H1 (cell line): ENCODE results near the gene MROH7. TPM values are rescaled to one million over a fixed set of nuclear protein-coding genes. Genes with fewer than 3 reads are reported as not detected.

Source experiments
- CTCF ChIA-PET: fragments of 300-600 bp; sonication (Branson Sonifier 250); formaldehyde crosslinking; loops from one replicate; lab custom pipeline; 2021; ENCODE audit not compliant: partially characterized antibody; lab: Charles Lee
- POLR2A ChIA-PET: fragments of 300-600 bp; sonication (Branson Sonifier 250); formaldehyde crosslinking; loops from one replicate; lab custom pipeline; 2021; ENCODE audit warnings: inconsistent platforms; ENCODE audit not compliant: partially characterized antibody; lab: Charles Lee
- DNase-seq, 2 experiments: peaks; one replicate each; pipeline versions ENCODE4 v3.0.0 to v3.0.0-alpha.2; 2010 to 2022; ENCODE audit warnings: low spot score in 2 of 2, low read depth in 1 of 2, mixed read lengths in 1 of 2
- FAIRE-seq: peaks from 2 replicates; lab custom pipeline; 2011; peaks lifted over from hg19 to GRCh38; lab: Jason Lieb, UNC
- H2AFZ ChIP-seq: 2 replicates; pipeline ENCODE4 v1.8.1; 2012; ENCODE audit warnings: low read length, inconsistent platforms
- H2AK5ac ChIP-seq: 2 replicates; pipeline ENCODE4 v1.6.1; 2013; ENCODE audit warnings: low read depth, low read length
- H2BK120ac ChIP-seq: replicated peaks from 2 replicates; pipeline ENCODE3; 2013; ENCODE audit warnings: low read depth, low read length, inconsistent platforms
- H2BK12ac ChIP-seq: 2 replicates; pipeline ENCODE4 v1.6.1; 2013; ENCODE audit warnings: low read depth, low read length
- H2BK15ac ChIP-seq: 2 replicates; pipeline ENCODE4 v1.6.1; 2013; ENCODE audit warnings: low read length
- H2BK20ac ChIP-seq: 2 replicates; pipeline ENCODE4 v1.6.1; 2013; ENCODE audit warnings: low read length
- H2BK5ac ChIP-seq: 2 replicates; pipeline ENCODE4 v1.6.1; 2013; ENCODE audit warnings: low read depth, low read length
- H3K14ac ChIP-seq: 2 replicates; pipeline ENCODE4 v1.6.1; 2013; ENCODE audit warnings: inconsistent platforms; ENCODE audit not compliant: insufficient read length
- H3K18ac ChIP-seq: 2 replicates; pipeline ENCODE4 v1.6.1; 2013; ENCODE audit warnings: low read length; ENCODE audit errors: extremely low read depth
- H3K23ac ChIP-seq: 2 replicates; pipeline ENCODE4 v1.6.1; 2013; ENCODE audit warnings: inconsistent platforms; ENCODE audit not compliant: insufficient read length
- H3K23me2 ChIP-seq: 2 replicates; pipeline ENCODE4 v1.6.1; 2013; ENCODE audit warnings: low read depth, low read length
- H3K27ac ChIP-seq: 2 replicates; pipeline ENCODE4 v1.6.1; 2011; ENCODE audit warnings: low read depth, low read length, inconsistent platforms
- H3K27me3 ChIP-seq, 4 experiments: replicated peaks in 1 of 4; 1 replicate in 1 of 4; 2 replicates in 3 of 4; pipeline versions ENCODE4 v1.6.1 to v1.8.1; 2011 to 2013; ENCODE audit warnings: low read length in 3 of 4, mild to moderate bottlenecking in 3 of 4, inconsistent platforms in 2 of 4, mixed read lengths in 2 of 4, moderate library complexity in 1 of 4; ENCODE audit not compliant: control insufficient read depth in 3 of 4, insufficient read depth in 3 of 4; ENCODE audit errors: extremely low read depth in 1 of 4
- H3K36me3 ChIP-seq, 4 experiments: 2 replicates each; pipeline versions ENCODE4 v1.6.1 to v1.8.1; 2011 to 2013; ENCODE audit warnings: mild to moderate bottlenecking in 4 of 4, low read length in 3 of 4, moderate library complexity in 2 of 4, control low read depth in 1 of 4, inconsistent platforms in 1 of 4; ENCODE audit not compliant: insufficient read depth in 4 of 4, control insufficient read depth in 2 of 4
- H3K4ac ChIP-seq: replicated peaks from 2 replicates; pipeline ENCODE3; 2013; ENCODE audit warnings: low read length, low read depth, mixed read lengths, inconsistent platforms; ENCODE audit not compliant: insufficient read length
- H3K4me1 ChIP-seq, 4 experiments: replicated peaks in 1 of 4; 1 replicate in 1 of 4; 2 replicates in 3 of 4; pipeline versions ENCODE4 v1.6.1 to v1.8.1; 2011 to 2013; ENCODE audit warnings: low read length in 3 of 4, inconsistent platforms in 2 of 4, mixed read lengths in 1 of 4; ENCODE audit not compliant: insufficient read depth in 4 of 4, control insufficient read depth in 3 of 4
- H3K4me2 ChIP-seq, 2 experiments: 2 replicates each; pipeline versions ENCODE4 v1.6.1 to v1.8.1; 2011 to 2013; ENCODE audit warnings: low read depth in 2 of 2, low read length in 2 of 2, control low read depth in 1 of 2, inconsistent platforms in 1 of 2, mild to moderate bottlenecking in 1 of 2; ENCODE audit not compliant: insufficient read depth in 1 of 2
- H3K4me3 ChIP-seq, 4 experiments: fragments of 200-600, 300-600 bp in 1 of 4; sonication (generic), shearing (Covaris generic), sonication (Bioruptor Twin) in 1 of 4; 2 replicates each; pipeline versions ENCODE4 v1.5.1 to v1.8.1; 2011 to 2016; ENCODE audit warnings: low read length in 4 of 4, low read depth in 3 of 4, control low read depth in 2 of 4, inconsistent platforms in 2 of 4, mild to moderate bottlenecking in 2 of 4, mixed read lengths in 1 of 4, moderate library complexity in 1 of 4; ENCODE audit not compliant: insufficient read depth in 2 of 4; ENCODE audit errors: extremely low read depth in 1 of 4
- H3K56ac ChIP-seq: replicated peaks from 2 replicates; pipeline ENCODE3; 2013; ENCODE audit warnings: low read depth, mild to moderate bottlenecking, mixed read lengths, low read length, inconsistent platforms; ENCODE audit not compliant: insufficient read length
- H3K79me1 ChIP-seq: 2 replicates; pipeline ENCODE4 v1.6.1; 2013; ENCODE audit warnings: low read depth, low read length, control low read depth
- H3K79me2 ChIP-seq, 2 experiments: 2 replicates each; pipeline versions ENCODE4 v1.6.1 to v1.8.1; 2012 to 2013; ENCODE audit warnings: low read length in 2 of 2, mild to moderate bottlenecking in 2 of 2, inconsistent platforms in 1 of 2; ENCODE audit not compliant: insufficient read depth in 2 of 2, control insufficient read depth in 1 of 2
- H3K9ac ChIP-seq, 4 experiments: replicated peaks in 1 of 4; 1 replicate in 1 of 4; 2 replicates in 3 of 4; pipeline versions ENCODE4 v1.6.1 to v1.8.1; 2011 to 2013; ENCODE audit warnings: low read depth in 3 of 4, low read length in 3 of 4, control low read depth in 2 of 4, mild to moderate bottlenecking in 2 of 4, moderate library complexity in 2 of 4, inconsistent platforms in 1 of 4; ENCODE audit errors: extremely low read depth in 1 of 4
- H3K9me3 ChIP-seq, 2 experiments: 2 replicates each; pipeline versions ENCODE4 v1.6.1 to v1.8.1; 2012 to 2013; ENCODE audit warnings: mild to moderate bottlenecking in 2 of 2, moderate library complexity in 2 of 2, control low read depth in 1 of 2, inconsistent platforms in 1 of 2, low read depth in 1 of 2, low read length in 1 of 2, mixed read lengths in 1 of 2; ENCODE audit not compliant: insufficient read depth in 2 of 2
- H4K20me1 ChIP-seq, 2 experiments: replicated peaks in 1 of 2; 2 replicates each; pipeline versions ENCODE3 to v1.8.1; 2011 to 2013; ENCODE audit warnings: inconsistent platforms in 2 of 2, low read length in 2 of 2, mild to moderate bottlenecking in 1 of 2; ENCODE audit not compliant: insufficient read depth in 2 of 2, control insufficient read depth in 1 of 2
- H4K5ac ChIP-seq: 2 replicates; pipeline ENCODE4 v1.6.1; 2013; ENCODE audit warnings: low read length, low read depth, mixed read lengths, inconsistent platforms; ENCODE audit not compliant: insufficient read length
- H4K8ac ChIP-seq: 2 replicates; pipeline ENCODE4 v1.8.0; 2013; ENCODE audit warnings: mild to moderate bottlenecking, moderate library complexity, low read length, inconsistent platforms; ENCODE audit not compliant: insufficient read depth; ENCODE audit errors: extremely low read depth
- H4K91ac ChIP-seq: replicated peaks from 2 replicates; pipeline ENCODE3; 2013; ENCODE audit warnings: low read length, mixed read lengths, inconsistent platforms; ENCODE audit not compliant: insufficient read length
- CHD2 ChIP-seq: IDR thresholded peaks from 2 replicates; pipeline ENCODE4 v1.6.1; 2012; ENCODE audit warnings: low read length, improper control_type of control experiment
- CTBP2 ChIP-seq: IDR thresholded peaks from 2 replicates; pipeline ENCODE4 v1.7.0; 2011; ENCODE audit warnings: borderline replicate concordance, mild to moderate bottlenecking, moderate library complexity, mixed read lengths, low read length; ENCODE audit not compliant: insufficient read depth, insufficient read length
- GABPA ChIP-seq: IDR thresholded peaks from 2 replicates; pipeline ENCODE4 v1.6.1; 2011; ENCODE audit warnings: mild to moderate bottlenecking, low read length, moderate library complexity, borderline replicate concordance; ENCODE audit not compliant: insufficient read depth
- SIRT6 ChIP-seq: IDR thresholded peaks from one replicate; pipeline ENCODE4 v1.7.1; 2012; ENCODE audit warnings: low read length, inconsistent platforms
- WGBS, 2 experiments: shearing (Covaris generic) in 1 of 2; methylation state at CpG; one replicate each; pipeline versions ENCODE4 v1.1.6 to v1.1.7; 2013 to 2015; ENCODE audit warnings: low lambda C conversion rate in 2 of 2, mixed read lengths in 2 of 2, inconsistent platforms in 1 of 2, low coverage in 1 of 2, missing lambda C conversion rate in 1 of 2; ENCODE audit not compliant: insufficient replicate concordance in 2 of 2, insufficient coverage in 1 of 2, insufficient read length in 1 of 2; ENCODE audit errors: extremely low coverage in 1 of 2, missing lambda C conversion rate in 1 of 2; 5-methylcytosine and 5-hydroxymethylcytosine counted together
- polyA plus RNA-seq, 7 experiments: library from polyadenylated mRNA; depleted of rRNA in 3 of 7; stranded (reverse) in 5 of 7; unstranded in 2 of 7; fragments of >200 nt in 5 of 7; fragments of 200-250 nt in 2 of 7; gene quantifications; 1 replicate in 5 of 7; 2 replicates in 1 of 7; 4 replicates in 1 of 7; pipeline versions ENCODE4 v1.2.1 to v1.2.3, GENCODE V29; 2011 to 2013; ENCODE audit warnings: missing spikeins in 2 of 7, mixed read lengths in 2 of 7
- total RNA-seq: library from RNA; stranded (reverse); fragmentation: NEBNext Ultra II Directional; extraction: Animal tissue kit (Norgen Biotek cat#: 25700); gene quantifications from 2 replicates; pipeline ENCODE4 v1.2.1, GENCODE V29; 2021

Gene MROH7
- total and polyA plus RNA-seq, 2 of the 8 experiments (the other 6 are each of a cell fraction or from before 2014, with no cell fraction given): 0.07 to 0.20 TPM

GRCh38 chr1:54649130-54649898, 7.7 kb downstream of the MROH7 start:
- peaks cover 0 to 3% (median 0%) of the 10 kb centered on the region in 4 experiments; a peak in 3 of 7 replicates for H3K27me3 ChIP-seq
- no peak overlapping the region for H2BK20ac ChIP-seq
- H2BK15ac ChIP-seq: no peak overlapping the region
- H2BK120ac ChIP-seq: no peak overlapping the region
- H3K27ac ChIP-seq: no peak overlapping the region
- H2BK12ac ChIP-seq: no peak overlapping the region
- H4K5ac ChIP-seq: no peak overlapping the region
- no peak overlapping the region for H3K56ac ChIP-seq
- H4K20me1 ChIP-seq: no peaks in the 10 kb centered on the region
- DNase-seq (no peak), FAIRE-seq (no peak)
- H3K14ac ChIP-seq: no peak overlapping the region
- H3K4me2 ChIP-seq: no peak overlapping the region
- H3K23me2 ChIP-seq: no peaks in the 10 kb centered on the region
- H2AFZ ChIP-seq: no peak overlapping the region
- CTCF ChIA-PET: interaction anchor here (0.7 to 2.2 kb wide), 3 partner anchors 8 to 471 kb away, joined by 3 to 8 read pairs (median 4); no protein-coding TSS in a partner anchor
- WGBS, 2 experiments: 85% methylated on average over 5 of the region's 5 CpGs; no CpG with 5 or more reads in 1 of the 2 experiments
- no peak overlapping the region for H3K23ac ChIP-seq
- no peaks in the 10 kb centered on the region for H3K79me1 ChIP-seq
- H3K36me3 ChIP-seq: no peaks in the 10 kb centered on the region
- H3K79me2 ChIP-seq: no peaks in the 10 kb centered on the region
- H3K4ac ChIP-seq: no peak overlapping the region
- H4K91ac ChIP-seq: no peak overlapping the region
- no peak overlapping the region for H3K18ac ChIP-seq
- H3K4me3 ChIP-seq: no peak overlapping the region
- no peak overlapping the region for H4K8ac ChIP-seq
- H2BK5ac ChIP-seq: no peak overlapping the region
- H3K4me1 ChIP-seq: 0 out of 7 replicates have a peak, but pooled peaks cover 0 to 2% (median 0%) of the 10 kb centered on the region in 4 experiments
- no peaks in the 10 kb centered on the region; a peak in 1 of 4 replicates for H3K9me3 ChIP-seq
- H2AK5ac ChIP-seq: no peak overlapping the region
- POLR2A ChIA-PET: no interaction called here
- H3K9ac ChIP-seq: no peak overlapping the region
- TF ChIP-seq GABPA (no peak), SIRT6 (no peak), CTBP2 (no peak), CHD2 (no peak)
